Hypothalamus (tissue), 51 donors: ENCODE results near the gene EXOC4.

Experiments used
- DNase-seq, 51 donors: peaks; one replicate each; lab custom pipeline; 2025; lab: John Stamatoyannopoulos, UW

EXOC4 gene

GRCh38 chr7:133947458-133948254 is 694.8 kb downstream of the EXOC4 start:
- no peak for DNase-seq

- DNase-seq, result no peak
Measured at GRCh38 chr7:133948588-133948987, 695.7 kb downstream of the EXOC4 start.

- DNase-seq, result no peak
Measured at GRCh38 chr7:133950855-133951254, 698.0 kb downstream of the EXOC4 start.

GRCh38 chr7:133955208-133955607 is 702.3 kb downstream of the EXOC4 start:
- DNase-seq, result no peak

GRCh38 chr7:133957845-133958244 is 705.0 kb downstream of the EXOC4 start:
- DNase-seq, result no peak

- no peak for DNase-seq
Measured at GRCh38 chr7:133958822-133959221, 705.9 kb downstream of the EXOC4 start.

GRCh38 chr7:133959505-133959904 is 706.6 kb downstream of the EXOC4 start:
- DNase-seq, result no peak

- DNase-seq, result no peak
Measured at GRCh38 chr7:133961724-133962123, 708.8 kb downstream of the EXOC4 start.

GRCh38 chr7:133962646-133963045 is 709.8 kb downstream of the EXOC4 start:
- no peak for DNase-seq

- DNase-seq, result no peak
Measured at GRCh38 chr7:133963629-133964028, 710.8 kb downstream of the EXOC4 start.

GRCh38 chr7:133971625-133972024 is 718.7 kb downstream of the EXOC4 start:
- no peak for DNase-seq

GRCh38 chr7:133973710-133974109 is 720.8 kb downstream of the EXOC4 start:
- DNase-seq, result no peak

GRCh38 chr7:133975130-133975529 is 722.3 kb downstream of the EXOC4 start:
- no peak for DNase-seq

GRCh38 chr7:133976140-133976539 is 723.3 kb downstream of the EXOC4 start:
- DNase-seq, result no peak

- no peak for DNase-seq
Measured at GRCh38 chr7:133977409-133978274, 724.8 kb downstream of the EXOC4 start.

GRCh38 chr7:133978502-133979295 is 725.8 kb downstream of the EXOC4 start:
- peak in 1 of 51 donors; percentile 21 for DNase-seq

GRCh38 chr7:133980804-133981203 is 727.9 kb downstream of the EXOC4 start:
- DNase-seq, result no peak

- DNase-seq, result no peak
Measured at GRCh38 chr7:133983685-133984419, 731.0 kb downstream of the EXOC4 start.

GRCh38 chr7:133985300-133985699 is 732.4 kb downstream of the EXOC4 start:
- no peak for DNase-seq

- DNase-seq, result no peak
Measured at GRCh38 chr7:133987582-133987981, 734.7 kb downstream of the EXOC4 start.
